Ascending aorta (tissue), 2 donors: ENCODE results near the gene SLC9A1. TPM values are rescaled to one million over a fixed set of nuclear protein-coding genes. Genes with fewer than 3 reads are reported as not detected.

Experiments used
- DNase-seq, 2 donors: peaks; one replicate each; pipeline ENCODE4 v3.0.0-alpha.2; 2019; ENCODE audit warnings: low spot score in 2 of 2
- H3K27ac ChIP-seq, 2 donors: fragments of 200-600 bp; sonication (generic); one replicate each; pipeline ENCODE4 v1.5.1; 2016 to 2017; ENCODE audit warnings: mild to moderate bottlenecking in 1 of 2
- H3K27me3 ChIP-seq: fragments of 200-600 bp; sonication (generic); one replicate; pipeline ENCODE4 v1.5.1; 2017
- H3K36me3 ChIP-seq, 2 donors: fragments of 200-600 bp; sonication (generic); one replicate each; pipeline ENCODE4 v1.5.1; 2016
- H3K4me1 ChIP-seq, 2 donors: fragments of 200-600 bp; sonication (generic); one replicate each; pipeline ENCODE4 v1.5.1; 2016 to 2017; ENCODE audit warnings: mild to moderate bottlenecking in 1 of 2
- H3K4me3 ChIP-seq, 2 donors: fragments of 200-600 bp; sonication (generic); one replicate each; pipeline ENCODE4 v1.5.1; 2016 to 2017; ENCODE audit warnings: mild to moderate bottlenecking in 1 of 2
- H3K9me3 ChIP-seq, 2 donors: fragments of 200-600 bp; sonication (generic); one replicate each; pipeline ENCODE4 v1.5.1; 2016
- intact Hi-C: fragments of 100-400 bp; cut with DNase I; formaldehyde crosslinking; loops from one replicate; pipeline ENCODE4 v1.15.1; 2023
- total RNA-seq: library from RNA; depleted of rRNA; stranded (reverse); fragments of >200 nt; gene quantifications from one replicate; pipeline ENCODE4 v1.1.0, GENCODE V29; 2016
- TF ChIP-seq, protein P1 (sequence below), 3 experiments: fragments of 200-600 bp in 2 of 3; fragments of 450-650 bp in 1 of 3; sonication (generic) in 2 of 3; IDR thresholded peaks; one replicate each; pipeline ENCODE4 v1.5.1; 2016 to 2019; ENCODE audit warnings: antibody characterized with exemption in 3 of 3, mild to moderate bottlenecking in 1 of 3, moderate library complexity in 1 of 3

SLC9A1 gene
- total RNA-seq, 1 donor from 2014 or later, result 22.0 TPM

DNA sequence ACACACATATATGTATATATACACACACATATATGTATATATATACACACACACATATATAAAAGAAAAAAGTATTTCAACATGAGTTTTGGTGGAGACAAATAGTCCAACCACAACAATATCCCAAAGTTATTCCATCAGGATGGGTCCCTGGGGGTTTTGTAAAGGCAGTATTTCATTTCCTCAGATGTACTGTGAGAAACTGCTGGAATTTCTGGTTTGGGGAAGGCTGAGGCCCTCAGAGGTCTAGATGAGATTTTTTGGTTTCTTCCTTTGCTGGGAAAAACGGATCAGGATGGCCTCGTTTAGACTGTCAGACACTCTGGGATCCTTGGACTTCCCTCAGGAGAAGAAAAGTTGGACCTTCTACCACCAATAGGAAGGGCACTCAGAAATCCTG, 105.8 kb downstream of the SLC9A1 start:
- no peak overlapping the region for H3K27ac ChIP-seq
- no peaks in the 10 kb centered on the region for H3K9me3 ChIP-seq
- intact Hi-C loops, result loop anchor here (10.0 kb wide), 1 partner anchor 236 kb away; no protein-coding TSS in a partner anchor
- no peaks in the 10 kb centered on the region for H3K36me3 ChIP-seq
- TF ChIP-seq, protein P1, sequence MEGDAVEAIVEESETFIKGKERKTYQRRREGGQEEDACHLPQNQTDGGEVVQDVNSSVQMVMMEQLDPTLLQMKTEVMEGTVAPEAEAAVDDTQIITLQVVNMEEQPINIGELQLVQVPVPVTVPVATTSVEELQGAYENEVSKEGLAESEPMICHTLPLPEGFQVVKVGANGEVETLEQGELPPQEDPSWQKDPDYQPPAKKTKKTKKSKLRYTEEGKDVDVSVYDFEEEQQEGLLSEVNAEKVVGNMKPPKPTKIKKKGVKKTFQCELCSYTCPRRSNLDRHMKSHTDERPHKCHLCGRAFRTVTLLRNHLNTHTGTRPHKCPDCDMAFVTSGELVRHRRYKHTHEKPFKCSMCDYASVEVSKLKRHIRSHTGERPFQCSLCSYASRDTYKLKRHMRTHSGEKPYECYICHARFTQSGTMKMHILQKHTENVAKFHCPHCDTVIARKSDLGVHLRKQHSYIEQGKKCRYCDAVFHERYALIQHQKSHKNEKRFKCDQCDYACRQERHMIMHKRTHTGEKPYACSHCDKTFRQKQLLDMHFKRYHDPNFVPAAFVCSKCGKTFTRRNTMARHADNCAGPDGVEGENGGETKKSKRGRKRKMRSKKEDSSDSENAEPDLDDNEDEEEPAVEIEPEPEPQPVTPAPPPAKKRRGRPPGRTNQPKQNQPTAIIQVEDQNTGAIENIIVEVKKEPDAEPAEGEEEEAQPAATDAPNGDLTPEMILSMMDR (IDR thresholded peaks at IDR 0.05), result no peak
- H3K27me3 ChIP-seq, result no peaks in the 10 kb centered on the region
- no peak for DNase-seq
- H3K4me3 ChIP-seq, result no peak overlapping the region
- peaks cover 5 to 7% of the 10 kb centered on the region in 2 donors for H3K4me1 ChIP-seq

Other genes with a start within 250 kb of the SLC9A1 start
- not detected for gene NR0B2, start 241.2 kb downstream of the SLC9A1 start, total RNA-seq
- gene NUDC, start 233.4 kb downstream of the SLC9A1 start, total RNA-seq, result 19.2 TPM
- not detected for gene KDF1, start 194.7 kb downstream of the SLC9A1 start, total RNA-seq
- gene TRNP1, start 161.4 kb downstream of the SLC9A1 start, total RNA-seq, result 37.6 TPM
- 45.4 TPM for gene TENT5B, start 142.3 kb downstream of the SLC9A1 start, total RNA-seq
- gene WDTC1, start 79.5 kb upstream of the SLC9A1 start, total RNA-seq, result 36.2 TPM
- gene TMEM222, start 167.0 kb upstream of the SLC9A1 start, total RNA-seq, result 28.6 TPM
- 0.21 TPM for gene SYTL1, start 186.9 kb upstream of the SLC9A1 start, total RNA-seq
- 164 TPM for gene MAP3K6, start 211.8 kb upstream of the SLC9A1 start, total RNA-seq
- 13.2 TPM for gene FCN3, start 219.7 kb upstream of the SLC9A1 start, total RNA-seq
- gene CD164L2, start 228.2 kb upstream of the SLC9A1 start, total RNA-seq, result not detected
- gene GPR3, start 237.5 kb upstream of the SLC9A1 start, total RNA-seq, result 2.0 TPM